ENCODE results near the gene FCER2.

The FCER2 gene

DNA sequence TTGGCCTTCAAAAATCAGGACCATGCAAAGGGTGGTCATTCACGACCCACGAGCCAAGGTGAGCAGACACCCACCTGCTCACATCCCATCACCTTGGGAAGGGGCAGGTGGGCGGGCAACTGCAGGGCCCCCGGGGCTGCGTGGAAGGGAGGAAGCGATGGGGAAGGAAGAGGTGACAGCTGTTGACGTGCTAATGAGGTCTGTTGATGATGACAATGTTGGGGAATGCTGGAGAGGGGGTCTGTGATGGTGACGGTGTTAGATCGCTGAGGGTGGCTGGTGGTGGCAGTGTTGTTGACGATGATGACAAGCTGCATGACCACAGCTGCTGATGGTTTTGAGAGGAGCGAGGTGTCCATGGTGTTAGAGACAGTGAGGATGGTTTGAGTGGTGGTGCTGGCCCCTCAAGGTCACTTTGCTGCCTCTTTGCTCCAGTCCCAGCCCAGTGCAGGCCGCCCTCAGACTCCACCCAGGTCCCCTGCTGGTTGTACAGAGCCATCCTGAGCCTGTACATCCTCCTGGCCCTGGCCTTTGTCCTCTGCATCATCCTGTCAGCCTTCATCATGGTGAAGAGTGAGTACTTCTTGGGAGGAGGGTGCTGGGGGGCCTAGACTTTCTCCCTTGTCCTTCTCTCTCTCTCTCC is 24.1 kb downstream of the FCER2 start:
- DNase-seq (ENCODE audit: low read depth in 2 of 2), result no peak

- no peak for DNase-seq (ENCODE audit: low read depth in 2 of 2)
Measured at GRCh38 chr19:7676854-7677253, 25.1 kb downstream of the FCER2 start, which contains the start of gene MCEMP1. MCEMP1 (plus strand) TSS chr19:7677090; CDS start chr19:7677121, 31 bp downstream.

DNA sequence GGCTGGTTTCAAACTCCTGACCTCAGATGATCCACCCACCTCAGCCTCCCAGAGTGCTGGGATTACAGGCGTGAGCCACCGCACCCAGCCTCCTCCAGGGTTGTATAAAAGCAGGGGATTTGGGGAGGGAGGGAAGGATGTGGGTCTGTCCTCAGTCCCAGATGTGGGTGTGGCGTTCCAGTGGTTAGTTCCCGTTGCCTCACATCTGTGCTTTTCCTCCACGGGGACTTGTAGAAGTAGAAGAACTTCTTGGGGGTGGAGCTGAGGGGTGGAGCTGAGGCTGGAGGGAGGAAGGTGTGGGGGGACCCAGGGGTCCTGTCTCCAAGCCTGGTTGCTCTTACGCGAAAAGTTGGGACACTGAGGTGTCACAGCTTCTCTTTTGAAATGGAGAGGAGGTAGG is 25.6 kb downstream of the FCER2 start:
- no peak for DNase-seq (ENCODE audit: low read depth in 2 of 2)

DNA sequence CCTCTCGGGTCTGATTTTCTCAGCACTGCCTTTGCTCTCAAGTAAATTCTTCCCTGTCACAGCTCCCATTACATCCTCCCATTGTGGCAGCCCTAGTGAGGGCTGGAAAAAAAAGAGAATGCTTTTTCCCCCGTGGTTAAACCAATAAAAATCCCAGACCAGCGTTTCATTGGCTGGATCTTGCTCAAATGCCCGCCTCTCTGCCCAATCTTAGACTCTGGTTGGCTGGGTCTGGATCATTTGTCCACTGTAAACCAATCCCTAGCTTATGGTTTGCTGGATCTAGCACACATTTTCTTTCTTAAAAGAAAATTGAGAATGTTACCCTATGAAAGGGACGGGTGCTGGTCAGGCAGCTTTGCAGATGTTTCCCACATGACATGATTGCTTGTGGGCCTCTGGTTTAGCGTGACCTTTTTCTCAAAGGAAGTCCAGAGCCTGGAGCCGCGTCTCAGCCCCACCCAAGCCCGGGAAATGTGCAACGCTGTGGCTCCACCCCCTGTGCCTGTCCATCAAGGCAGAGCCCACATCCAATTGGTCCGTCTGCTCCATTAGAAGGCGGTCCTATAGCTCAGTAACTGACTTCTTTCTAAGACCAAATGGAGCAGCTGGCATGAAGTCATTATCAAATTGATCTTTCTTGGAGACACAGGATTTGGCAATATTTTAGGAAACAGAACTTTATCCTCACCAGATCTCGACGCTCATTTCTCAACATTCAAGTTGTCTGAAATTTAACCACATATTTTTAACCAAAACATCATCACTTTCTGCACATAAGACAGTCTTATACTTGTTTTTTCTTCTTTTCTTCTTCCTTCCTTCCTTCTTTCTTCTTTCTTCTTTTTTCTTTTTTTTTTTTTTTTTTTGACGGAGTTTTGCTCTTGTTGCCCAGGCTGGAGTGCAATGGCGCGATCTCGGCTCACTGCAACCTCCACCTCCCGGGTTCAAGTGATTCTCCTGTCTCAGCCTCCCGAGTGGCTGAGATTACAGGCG is 27.6 kb downstream of the FCER2 start:
- no peak for DNase-seq (ENCODE audit: low read depth in 2 of 2)

DNA sequence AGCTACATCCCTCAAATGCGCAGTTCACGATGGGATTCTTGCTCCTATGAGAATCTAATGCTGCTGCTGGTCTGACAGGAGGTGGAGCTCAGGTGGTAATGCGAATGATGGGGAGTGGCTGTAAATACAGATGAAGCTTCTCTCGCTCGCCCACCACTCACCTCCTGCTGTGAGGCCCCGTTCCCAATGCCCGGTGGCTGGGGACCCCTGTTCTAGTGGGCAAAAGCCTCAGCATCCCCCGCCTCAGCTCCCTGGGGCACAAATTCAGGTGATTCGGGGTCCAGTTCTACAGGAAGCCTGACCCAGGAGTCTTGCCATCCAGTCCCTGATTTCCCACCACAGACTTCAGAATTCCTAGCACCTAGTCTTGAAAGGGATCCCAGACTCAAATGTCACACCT is 29.4 kb downstream of the FCER2 start:
- no peak for DNase-seq (ENCODE audit: low read depth in 2 of 2)

- no peak for DNase-seq (ENCODE audit: low read depth in 2 of 2)
Measured at GRCh38 chr19:7670790-7671189, 31.1 kb downstream of the FCER2 start.

DNA sequence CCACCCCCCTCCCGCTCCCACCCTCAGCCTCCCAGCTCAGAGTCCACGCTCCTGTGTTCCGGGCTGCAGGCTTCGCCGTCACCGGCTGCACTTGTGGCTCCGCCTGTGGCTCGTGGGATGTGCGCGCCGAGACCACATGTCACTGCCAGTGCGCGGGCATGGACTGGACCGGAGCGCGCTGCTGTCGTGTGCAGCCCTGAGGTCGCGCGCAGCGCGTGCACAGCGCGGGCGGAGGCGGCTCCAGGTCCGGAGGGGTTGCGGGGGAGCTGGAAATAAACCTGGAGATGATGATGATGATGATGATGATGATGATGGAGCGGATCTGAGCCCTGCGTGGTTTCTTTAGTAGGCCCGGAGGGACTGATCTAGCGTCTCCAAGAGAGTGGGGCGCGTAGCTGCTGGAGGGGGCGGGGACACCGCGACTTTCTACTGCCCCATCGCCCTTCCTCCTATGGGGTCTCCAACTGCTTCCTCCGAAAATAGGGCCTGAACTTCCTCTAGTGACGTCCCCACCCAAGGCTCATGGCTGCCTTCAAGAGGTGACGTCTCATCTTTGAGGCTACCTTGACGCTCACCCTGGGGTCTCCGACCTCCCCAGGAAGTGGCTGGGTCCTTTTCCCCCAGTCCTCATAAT is 31.7 kb downstream of the FCER2 start:
- DNase-seq (ENCODE audit: low read depth in 2 of 2), result no peak

DNA sequence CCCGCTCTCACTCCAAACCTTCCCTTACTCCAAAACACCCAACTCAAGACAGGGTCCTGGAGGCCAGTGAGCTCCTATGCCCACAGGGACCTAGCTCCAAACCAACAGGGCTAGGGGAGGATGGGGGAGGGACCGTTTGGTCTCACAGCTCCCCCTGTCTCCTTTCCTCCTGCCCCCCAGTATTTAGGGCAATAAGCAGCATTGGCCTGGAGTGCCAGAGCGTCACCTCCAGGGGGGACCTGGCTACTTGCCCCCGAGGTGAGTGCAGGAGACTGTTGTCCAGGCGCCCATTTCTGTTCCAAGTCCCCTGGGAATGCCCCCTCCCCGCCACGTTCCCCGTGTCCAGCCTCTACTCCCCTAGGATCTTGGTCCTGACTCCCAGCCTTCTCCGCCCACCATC is 32.3 kb downstream of the FCER2 start:
- no peak for DNase-seq (ENCODE audit: low read depth in 2 of 2)

GRCh38 chr19:7668842-7669241 is 33.1 kb downstream of the FCER2 start, which contains the start of gene RETN:
RETN (plus strand) TSS chr19:7669049; CDS start chr19:7669327, 278 bp downstream.
- DNase-seq (ENCODE audit: low read depth in 2 of 2), result no peak

DNA sequence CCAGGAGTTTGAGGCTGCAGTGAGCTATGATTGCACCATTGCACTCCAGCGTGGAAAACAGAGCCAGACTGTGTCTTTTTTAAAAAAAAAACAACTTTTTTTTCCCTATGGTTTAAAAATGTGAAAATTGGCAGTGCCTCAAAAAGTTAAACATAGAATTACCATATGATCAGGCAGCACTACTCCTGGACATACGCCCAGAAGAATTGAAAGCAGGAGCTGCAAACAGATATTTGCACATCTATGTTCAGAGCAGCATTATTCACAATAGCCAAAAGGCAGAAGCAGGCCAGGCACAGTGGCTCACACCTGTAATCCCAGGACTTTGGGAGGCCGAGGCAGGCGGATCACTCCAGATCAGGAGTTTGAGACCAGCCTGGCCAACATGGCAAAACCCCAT is 36.9 kb downstream of the FCER2 start:
- no peak for DNase-seq (ENCODE audit: low read depth in 2 of 2)

GRCh38 chr19:7663706-7664105 is 38.2 kb downstream of the FCER2 start:
- no peak for DNase-seq (ENCODE audit: low read depth in 2 of 2)

GRCh38 chr19:7662657-7663056 is 39.3 kb downstream of the FCER2 start:
- no peak for DNase-seq (ENCODE audit: low read depth in 2 of 2)

DNA sequence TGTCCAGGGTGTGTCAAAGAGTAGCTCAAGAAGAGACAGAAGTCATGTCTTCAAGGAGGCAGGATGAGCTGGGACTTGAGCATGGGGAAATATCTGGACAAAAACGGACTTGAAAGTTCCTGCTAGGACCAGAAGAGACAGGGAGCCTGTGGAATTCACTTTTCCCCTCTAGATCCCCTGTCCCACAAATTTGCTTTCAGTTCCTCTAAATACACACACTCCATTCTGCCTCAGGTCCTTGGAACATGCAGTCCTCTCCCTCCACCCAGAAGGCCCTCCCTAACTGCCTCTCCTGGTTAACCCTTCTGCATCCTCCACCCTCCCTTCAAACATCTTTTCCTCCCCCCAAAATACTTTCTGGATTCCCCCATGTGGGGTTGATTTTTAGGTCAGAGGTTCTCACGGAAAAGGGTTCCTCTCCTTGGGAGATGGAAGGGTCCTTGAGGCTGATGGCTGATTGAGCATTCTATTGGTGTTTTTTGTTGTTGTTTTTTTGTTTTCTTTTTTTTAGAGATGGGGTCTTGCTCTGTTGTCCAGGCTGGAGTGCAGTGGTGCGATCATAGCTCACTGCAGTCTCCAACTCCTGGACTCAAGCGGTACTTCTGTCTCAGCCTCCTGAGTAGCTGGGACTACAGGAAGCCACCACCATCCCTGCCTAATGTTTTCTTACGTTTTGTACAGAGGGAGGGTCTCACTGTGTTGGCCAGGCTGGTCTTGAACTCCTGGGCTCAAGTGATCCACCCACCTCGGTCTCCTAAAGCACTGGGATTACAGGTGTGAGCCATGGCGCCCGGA is 40.0 kb downstream of the FCER2 start:
- DNase-seq (ENCODE audit: low read depth in 2 of 2), result no peak

DNA sequence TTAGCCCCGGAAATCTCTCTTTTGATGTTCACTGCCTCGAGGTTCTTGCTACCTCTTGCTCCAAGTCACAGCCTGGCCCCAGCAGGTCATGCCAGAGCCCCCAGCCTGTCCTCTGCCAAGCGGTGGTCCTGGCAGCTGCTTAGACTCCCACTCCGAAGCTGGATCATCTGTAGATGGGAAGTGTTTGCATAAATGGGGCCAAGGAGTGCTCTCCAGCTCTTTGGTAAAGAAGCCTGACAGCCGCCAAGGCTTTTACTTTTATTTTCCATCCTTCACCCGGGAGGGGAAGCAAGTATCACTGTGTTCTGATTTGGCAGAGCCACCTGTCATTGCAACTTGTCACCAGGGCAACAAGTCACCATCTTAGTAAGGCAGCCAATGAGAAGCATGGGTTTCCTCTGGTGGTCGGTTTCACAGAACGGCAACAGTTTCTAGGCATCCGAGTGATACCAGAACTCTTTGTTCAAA is 43.7 kb downstream of the FCER2 start:
- no peak for DNase-seq (ENCODE audit: low read depth in 2 of 2)

GRCh38 chr19:7657131-7657751 is 44.7 kb downstream of the FCER2 start:
- DNase-seq (ENCODE audit: low read depth in 2 of 2), result no peak

DNA sequence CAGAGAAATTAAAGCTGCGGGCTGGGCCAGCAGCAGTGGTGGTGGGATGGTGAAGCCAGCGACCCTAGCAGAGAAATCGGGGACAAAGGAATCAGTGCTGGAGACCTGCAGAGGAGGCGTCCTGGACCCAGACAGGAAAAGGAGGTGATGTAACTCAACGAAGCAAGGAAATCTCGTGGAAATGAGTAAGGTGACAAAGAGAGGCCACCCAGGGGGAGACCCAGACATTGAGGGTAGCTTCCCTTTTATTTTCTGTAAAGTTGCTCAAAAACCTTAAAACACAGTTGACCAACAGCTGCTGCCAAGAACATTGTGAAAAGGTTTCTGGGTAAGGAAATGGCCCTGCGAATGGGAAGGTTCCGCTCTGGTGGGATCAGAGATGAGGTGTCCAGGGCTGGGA is 46.4 kb downstream of the FCER2 start:
- DNase-seq (ENCODE audit: low read depth in 2 of 2), result no peak

GRCh38 chr19:7654401-7654800 is 47.5 kb downstream of the FCER2 start:
- no peak for DNase-seq (ENCODE audit: low read depth in 2 of 2)

DNA sequence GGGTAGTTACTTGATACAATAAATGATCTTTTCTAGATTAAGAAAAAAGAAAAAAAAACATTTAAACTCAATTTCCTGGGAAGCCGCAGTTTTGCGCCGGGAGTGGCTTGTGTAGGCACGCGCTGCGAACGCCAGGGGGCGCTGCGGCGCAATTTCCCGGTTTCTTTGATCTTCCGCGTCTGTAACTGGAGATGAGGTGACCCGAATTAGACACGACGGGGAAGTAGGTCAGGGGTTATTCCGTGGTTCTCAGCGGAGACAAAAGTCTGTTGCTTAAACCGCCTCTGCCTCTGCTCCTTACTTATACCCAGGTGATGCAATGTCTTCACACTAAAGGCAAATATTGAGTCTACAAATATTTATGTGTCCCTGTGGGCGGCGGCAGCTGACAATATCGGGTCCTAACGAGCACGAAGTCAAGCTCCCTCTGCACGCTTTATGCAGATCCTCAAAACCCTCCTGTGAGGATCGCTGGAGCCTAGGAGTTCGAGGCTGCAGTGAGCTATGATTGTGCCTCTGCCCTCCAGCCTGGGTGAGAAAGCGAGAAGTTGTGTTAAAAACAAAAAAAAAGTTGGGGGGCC is 49.8 kb downstream of the FCER2 start:
- DNase-seq (ENCODE audit: low read depth in 2 of 2), result peak; percentile 69 to 81

GRCh38 chr19:7650148-7650547 is 51.8 kb downstream of the FCER2 start:
- DNase-seq (ENCODE audit: low read depth in 2 of 2), result no peak

DNA sequence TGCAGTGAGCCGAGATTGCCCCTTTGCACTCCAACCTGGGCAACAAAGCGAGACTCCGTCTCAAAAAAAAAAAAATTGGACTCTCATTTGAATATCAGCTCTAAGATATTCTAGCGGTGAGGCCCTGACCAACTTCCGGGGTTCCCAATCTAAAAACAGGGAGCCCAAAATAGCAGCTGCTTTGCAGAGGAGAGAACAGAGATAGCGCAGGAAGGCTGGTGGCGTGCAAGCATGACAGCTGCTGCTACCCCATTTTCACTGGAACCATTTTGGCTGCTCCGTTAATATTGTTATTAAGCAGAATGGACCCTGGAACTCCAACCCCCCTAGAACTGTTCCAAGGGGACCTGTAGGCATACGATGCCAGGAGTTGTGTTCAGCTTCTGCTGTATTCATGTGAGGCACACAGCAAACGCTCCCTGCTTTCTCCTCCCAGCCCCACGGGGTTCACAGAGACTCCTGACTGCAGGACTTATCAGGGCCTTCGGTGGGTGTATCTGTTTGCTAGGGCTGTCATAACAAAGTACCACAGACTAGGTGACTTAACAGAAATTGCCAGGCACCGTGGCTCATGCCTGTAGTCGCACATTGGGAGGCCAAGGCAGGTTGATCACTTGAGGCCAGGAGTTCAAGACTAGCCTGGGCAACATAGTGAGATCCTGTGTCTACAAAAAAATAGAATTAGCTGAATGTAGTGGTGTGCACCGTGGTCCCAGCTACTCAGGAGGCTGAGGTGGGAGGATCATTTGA is 53.5 kb downstream of the FCER2 start:
- DNase-seq (ENCODE audit: low read depth in 2 of 2), result no peak

Data from stimulated activated CD8-positive, alpha-beta memory T cell treated with anti-CD3 and anti-CD28 coated beads, Interleukin-7, amount 100 ng/mL, for 1 hour (primary cell).